Measurements from ENCODE around the gene THAP8. TPM values are rescaled to one million over a fixed set of nuclear protein-coding genes. Genes with fewer than 3 reads are reported as not detected.

Gene THAP8
- total and polyA plus RNA-seq, 10 of the 15 experiments (the other 5 are each of a cell fraction or from before 2014, with no cell fraction given), result 0.24 to 4.4 (median 2.6) TPM

GRCh38 chr19:36054733-36055686 is 925 bp upstream of the THAP8 start, which contains the start of gene WDR62 (continued):
- peak; percentile 100 for TF ChIP-seq NKRF (conservative IDR thresholded peaks at IDR 0.05)
- TF ChIP-seq CHD2 (IDR thresholded peaks at IDR 0.05; ENCODE audit: borderline replicate concordance, low read depth, low read length), result peak; percentile 74
- TF ChIP-seq ZZZ3 (IDR thresholded peaks at IDR 0.05; ENCODE audit: control insufficient read depth, insufficient read length, low read depth), result no peak
- peak; percentile 26; the same call in 1 of the 2 replicates for TF ChIP-seq BACH1 (IDR thresholded peaks at IDR 0.05; ENCODE audit: borderline replicate concordance)
- TF ChIP-seq, protein P1, sequence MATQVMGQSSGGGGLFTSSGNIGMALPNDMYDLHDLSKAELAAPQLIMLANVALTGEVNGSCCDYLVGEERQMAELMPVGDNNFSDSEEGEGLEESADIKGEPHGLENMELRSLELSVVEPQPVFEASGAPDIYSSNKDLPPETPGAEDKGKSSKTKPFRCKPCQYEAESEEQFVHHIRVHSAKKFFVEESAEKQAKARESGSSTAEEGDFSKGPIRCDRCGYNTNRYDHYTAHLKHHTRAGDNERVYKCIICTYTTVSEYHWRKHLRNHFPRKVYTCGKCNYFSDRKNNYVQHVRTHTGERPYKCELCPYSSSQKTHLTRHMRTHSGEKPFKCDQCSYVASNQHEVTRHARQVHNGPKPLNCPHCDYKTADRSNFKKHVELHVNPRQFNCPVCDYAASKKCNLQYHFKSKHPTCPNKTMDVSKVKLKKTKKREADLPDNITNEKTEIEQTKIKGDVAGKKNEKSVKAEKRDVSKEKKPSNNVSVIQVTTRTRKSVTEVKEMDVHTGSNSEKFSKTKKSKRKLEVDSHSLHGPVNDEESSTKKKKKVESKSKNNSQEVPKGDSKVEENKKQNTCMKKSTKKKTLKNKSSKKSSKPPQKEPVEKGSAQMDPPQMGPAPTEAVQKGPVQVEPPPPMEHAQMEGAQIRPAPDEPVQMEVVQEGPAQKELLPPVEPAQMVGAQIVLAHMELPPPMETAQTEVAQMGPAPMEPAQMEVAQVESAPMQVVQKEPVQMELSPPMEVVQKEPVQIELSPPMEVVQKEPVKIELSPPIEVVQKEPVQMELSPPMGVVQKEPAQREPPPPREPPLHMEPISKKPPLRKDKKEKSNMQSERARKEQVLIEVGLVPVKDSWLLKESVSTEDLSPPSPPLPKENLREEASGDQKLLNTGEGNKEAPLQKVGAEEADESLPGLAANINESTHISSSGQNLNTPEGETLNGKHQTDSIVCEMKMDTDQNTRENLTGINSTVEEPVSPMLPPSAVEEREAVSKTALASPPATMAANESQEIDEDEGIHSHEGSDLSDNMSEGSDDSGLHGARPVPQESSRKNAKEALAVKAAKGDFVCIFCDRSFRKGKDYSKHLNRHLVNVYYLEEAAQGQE (IDR thresholded peaks at IDR 0.05; ENCODE audit: low read depth, low read length), result no peak
- TF ChIP-seq YY1 (IDR thresholded peaks at IDR 0.05; ENCODE audit: low read depth, low read length), result peak; percentile 75
- TF ChIP-seq, protein P2, sequence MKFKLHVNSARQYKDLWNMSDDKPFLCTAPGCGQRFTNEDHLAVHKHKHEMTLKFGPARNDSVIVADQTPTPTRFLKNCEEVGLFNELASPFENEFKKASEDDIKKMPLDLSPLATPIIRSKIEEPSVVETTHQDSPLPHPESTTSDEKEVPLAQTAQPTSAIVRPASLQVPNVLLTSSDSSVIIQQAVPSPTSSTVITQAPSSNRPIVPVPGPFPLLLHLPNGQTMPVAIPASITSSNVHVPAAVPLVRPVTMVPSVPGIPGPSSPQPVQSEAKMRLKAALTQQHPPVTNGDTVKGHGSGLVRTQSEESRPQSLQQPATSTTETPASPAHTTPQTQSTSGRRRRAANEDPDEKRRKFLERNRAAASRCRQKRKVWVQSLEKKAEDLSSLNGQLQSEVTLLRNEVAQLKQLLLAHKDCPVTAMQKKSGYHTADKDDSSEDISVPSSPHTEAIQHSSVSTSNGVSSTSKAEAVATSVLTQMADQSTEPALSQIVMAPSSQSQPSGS (IDR thresholded peaks at IDR 0.05; ENCODE audit: low read length), result no peak
- peak; percentile 95 for TF ChIP-seq E2F4 (IDR thresholded peaks at IDR 0.05; ENCODE audit: low read depth, low read length)
- peak; percentile 62 for TF ChIP-seq LARP7 (IDR thresholded peaks at IDR 0.05)
- no peak for TF ChIP-seq ZNF274 (IDR thresholded peaks at IDR 0.05; ENCODE audit: insufficient read depth, insufficient read length)
- no peak for TF ChIP-seq CBX3 (IDR thresholded peaks at IDR 0.05; ENCODE audit: borderline replicate concordance, low read depth)
- TF ChIP-seq, protein P3, sequence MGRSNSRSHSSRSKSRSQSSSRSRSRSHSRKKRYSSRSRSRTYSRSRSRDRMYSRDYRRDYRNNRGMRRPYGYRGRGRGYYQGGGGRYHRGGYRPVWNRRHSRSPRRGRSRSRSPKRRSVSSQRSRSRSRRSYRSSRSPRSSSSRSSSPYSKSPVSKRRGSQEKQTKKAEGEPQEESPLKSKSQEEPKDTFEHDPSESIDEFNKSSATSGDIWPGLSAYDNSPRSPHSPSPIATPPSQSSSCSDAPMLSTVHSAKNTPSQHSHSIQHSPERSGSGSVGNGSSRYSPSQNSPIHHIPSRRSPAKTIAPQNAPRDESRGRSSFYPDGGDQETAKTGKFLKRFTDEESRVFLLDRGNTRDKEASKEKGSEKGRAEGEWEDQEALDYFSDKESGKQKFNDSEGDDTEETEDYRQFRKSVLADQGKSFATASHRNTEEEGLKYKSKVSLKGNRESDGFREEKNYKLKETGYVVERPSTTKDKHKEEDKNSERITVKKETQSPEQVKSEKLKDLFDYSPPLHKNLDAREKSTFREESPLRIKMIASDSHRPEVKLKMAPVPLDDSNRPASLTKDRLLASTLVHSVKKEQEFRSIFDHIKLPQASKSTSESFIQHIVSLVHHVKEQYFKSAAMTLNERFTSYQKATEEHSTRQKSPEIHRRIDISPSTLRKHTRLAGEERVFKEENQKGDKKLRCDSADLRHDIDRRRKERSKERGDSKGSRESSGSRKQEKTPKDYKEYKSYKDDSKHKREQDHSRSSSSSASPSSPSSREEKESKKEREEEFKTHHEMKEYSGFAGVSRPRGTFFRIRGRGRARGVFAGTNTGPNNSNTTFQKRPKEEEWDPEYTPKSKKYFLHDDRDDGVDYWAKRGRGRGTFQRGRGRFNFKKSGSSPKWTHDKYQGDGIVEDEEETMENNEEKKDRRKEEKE (IDR thresholded peaks at IDR 0.05), result no peak
- peak; percentile 97 for TF ChIP-seq MXI1 (IDR thresholded peaks at IDR 0.05; ENCODE audit: low read depth, low read length)
- peak; percentile 27; the same call in 1 of the 2 replicates for TF ChIP-seq DPF2 (IDR thresholded peaks at IDR 0.05)
- 0 out of 2 replicates have a peak, but pooled peaks have one; percentile 72 for TF ChIP-seq ZNF207 (IDR thresholded peaks at IDR 0.05; ENCODE audit: borderline replicate concordance)
- peak; percentile 39; the same call in 1 of the 2 replicates for TF ChIP-seq GATAD2B (conservative IDR thresholded peaks at IDR 0.05; ENCODE audit: low read depth)
